ENCODE results near the gene WDCP. TPM values are rescaled to one million over a fixed set of nuclear protein-coding genes. Genes with fewer than 3 reads are reported as not detected.

The WDCP gene
- total RNA-seq, 2 donors from 2014 or later = 2.6 to 3.9 TPM

- no peaks in the 10 kb centered on the region for H3K9me3 ChIP-seq
- 73 to 78% methylated on average over 7 to 8 of the region's 8 CpGs for WGBS, 2 donors
- no peaks in the 10 kb centered on the region for H3K27me3 ChIP-seq
- H3K27ac ChIP-seq = peak overlapping the region; percentile 87 to 95 (median 90)
- intact Hi-C loops (cut with DNase I) = no loop called here
- H3K36me3 ChIP-seq (replicated peaks in 1 of 2; ENCODE audit: insufficient read depth in 1 of 2, low read depth in 2 of 2) = no peaks in the 10 kb centered on the region
- DNase-seq = no peak
- H3K4me1 ChIP-seq = peaks cover 25% of the 10 kb centered on the region
- no peak for ATAC-seq
- peak overlapping the region; percentile 28 to 40 for H3K4me3 ChIP-seq
- TF ChIP-seq POLR2A (IDR thresholded peaks at IDR 0.05) = no peak
- TF ChIP-seq, protein P1, sequence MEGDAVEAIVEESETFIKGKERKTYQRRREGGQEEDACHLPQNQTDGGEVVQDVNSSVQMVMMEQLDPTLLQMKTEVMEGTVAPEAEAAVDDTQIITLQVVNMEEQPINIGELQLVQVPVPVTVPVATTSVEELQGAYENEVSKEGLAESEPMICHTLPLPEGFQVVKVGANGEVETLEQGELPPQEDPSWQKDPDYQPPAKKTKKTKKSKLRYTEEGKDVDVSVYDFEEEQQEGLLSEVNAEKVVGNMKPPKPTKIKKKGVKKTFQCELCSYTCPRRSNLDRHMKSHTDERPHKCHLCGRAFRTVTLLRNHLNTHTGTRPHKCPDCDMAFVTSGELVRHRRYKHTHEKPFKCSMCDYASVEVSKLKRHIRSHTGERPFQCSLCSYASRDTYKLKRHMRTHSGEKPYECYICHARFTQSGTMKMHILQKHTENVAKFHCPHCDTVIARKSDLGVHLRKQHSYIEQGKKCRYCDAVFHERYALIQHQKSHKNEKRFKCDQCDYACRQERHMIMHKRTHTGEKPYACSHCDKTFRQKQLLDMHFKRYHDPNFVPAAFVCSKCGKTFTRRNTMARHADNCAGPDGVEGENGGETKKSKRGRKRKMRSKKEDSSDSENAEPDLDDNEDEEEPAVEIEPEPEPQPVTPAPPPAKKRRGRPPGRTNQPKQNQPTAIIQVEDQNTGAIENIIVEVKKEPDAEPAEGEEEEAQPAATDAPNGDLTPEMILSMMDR (IDR thresholded peaks at IDR 0.05) = no peak
Measured at GRCh38 chr2:24082787-24083566, 35.8 kb upstream of the WDCP start.

- intact Hi-C loops (cut with DNase I) = no loop called here
- Histone ChIP-seq H3K9me3 (no peaks in the 10 kb centered on the region), H3K4me3 (no peak overlapping the region), H3K4me1 (peaks cover 34% of the 10 kb centered on the region), H3K36me3 (replicated peaks in 1 of 2; ENCODE audit: insufficient read depth in 1 of 2, low read depth in 2 of 2) (no peaks in the 10 kb centered on the region), H3K27ac (no peak overlapping the region), H3K27me3 (no peaks in the 10 kb centered on the region)
- 72 to 96% methylated on average over 2 of the region's 2 CpGs for WGBS, 2 donors
- TF ChIP-seq, protein P1 (IDR thresholded peaks at IDR 0.05) = no peak
- TF ChIP-seq POLR2A (IDR thresholded peaks at IDR 0.05) = no peak
- ATAC-seq = no peak
- no peak for DNase-seq
Measured at GRCh38 chr2:24080701-24081100, 33.5 kb upstream of the WDCP start.

DNA sequence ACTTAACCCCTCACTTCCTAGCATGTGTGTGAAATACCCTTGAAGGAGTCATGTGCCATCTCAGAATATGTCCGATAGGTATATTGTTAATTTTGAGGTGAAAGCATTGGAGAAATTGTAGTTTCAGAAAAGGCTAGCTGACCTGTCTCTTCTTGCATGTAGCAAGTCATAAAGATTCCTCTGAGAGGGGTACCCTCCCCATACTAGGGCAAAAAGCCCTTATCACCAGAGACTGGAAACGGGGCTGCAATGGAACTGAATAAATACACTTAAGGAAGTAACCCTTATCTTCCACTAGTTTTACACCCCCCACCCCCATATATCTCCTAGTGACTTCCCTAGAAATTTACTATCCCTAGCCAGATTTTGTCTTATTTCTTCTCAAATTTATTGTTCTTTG is 30.7 kb upstream of the WDCP start:
- Histone ChIP-seq H3K27ac (peak overlapping the region; percentile 89 to 94 (median 92)), H3K9me3 (no peaks in the 10 kb centered on the region), H3K36me3 (replicated peaks in 1 of 2; ENCODE audit: insufficient read depth in 1 of 2, low read depth in 2 of 2) (peaks cover 0 to 6% of the 10 kb centered on the region in 2 donors), H3K4me3 (no peak overlapping the region), H3K27me3 (no peaks in the 10 kb centered on the region), H3K4me1 (peaks cover 34% of the 10 kb centered on the region)
- no peak for ATAC-seq
- 31 to 40% methylated on average over 2 of the region's 2 CpGs for WGBS, 2 donors
- TF ChIP-seq, protein P1 (IDR thresholded peaks at IDR 0.05) = no peak
- no peak for TF ChIP-seq POLR2A (IDR thresholded peaks at IDR 0.05)
- no peak for DNase-seq
- intact Hi-C loops (cut with DNase I) = no loop called here

DNA sequence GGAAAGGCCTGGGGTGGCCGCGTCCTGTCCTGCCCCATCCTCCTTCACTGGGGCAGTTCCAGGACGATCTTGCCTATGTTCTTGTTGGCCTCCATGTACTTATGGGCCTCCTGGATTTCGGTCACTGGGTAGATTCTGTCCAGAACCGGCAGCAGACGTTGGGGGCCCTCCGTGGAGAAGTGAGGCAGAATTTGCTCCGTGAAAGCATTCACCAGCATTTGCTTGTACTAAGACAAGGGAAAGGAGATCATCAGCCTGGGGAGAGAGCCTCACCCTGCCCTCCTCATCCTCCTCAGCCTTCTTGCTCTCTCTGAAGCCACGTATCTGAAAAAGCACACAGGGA is 30.3 kb upstream of the WDCP start:
- TF ChIP-seq POLR2A (IDR thresholded peaks at IDR 0.05) = no peak
- TF ChIP-seq, protein P1 (IDR thresholded peaks at IDR 0.05) = no peak
- 3 to 8% methylated on average over 9 of the region's 9 CpGs for WGBS, 2 donors
- Histone ChIP-seq H3K27me3 (no peaks in the 10 kb centered on the region), H3K4me1 (peaks cover 30% of the 10 kb centered on the region), H3K9me3 (no peaks in the 10 kb centered on the region), H3K27ac (peak overlapping the region; percentile 89 to 94 (median 92)), H3K4me3 (peak overlapping the region; percentile 44 to 86), H3K36me3 (replicated peaks in 1 of 2; ENCODE audit: insufficient read depth in 1 of 2, low read depth in 2 of 2) (peaks cover 0 to 6% of the 10 kb centered on the region in 2 donors)
- ATAC-seq (no peak), DNase-seq (no peak)
- intact Hi-C loops (cut with DNase I) = no loop called here

Measured in body of pancreas (tissue), 4 donors.